ENCODE data around the gene DCDC2.
"Not testable (repeated sequence)": the region's sequence is repeated elsewhere in the genome, so short reads cannot be mapped to it uniquely, and the experiment has no call there.

DCDC2 gene

DNA sequence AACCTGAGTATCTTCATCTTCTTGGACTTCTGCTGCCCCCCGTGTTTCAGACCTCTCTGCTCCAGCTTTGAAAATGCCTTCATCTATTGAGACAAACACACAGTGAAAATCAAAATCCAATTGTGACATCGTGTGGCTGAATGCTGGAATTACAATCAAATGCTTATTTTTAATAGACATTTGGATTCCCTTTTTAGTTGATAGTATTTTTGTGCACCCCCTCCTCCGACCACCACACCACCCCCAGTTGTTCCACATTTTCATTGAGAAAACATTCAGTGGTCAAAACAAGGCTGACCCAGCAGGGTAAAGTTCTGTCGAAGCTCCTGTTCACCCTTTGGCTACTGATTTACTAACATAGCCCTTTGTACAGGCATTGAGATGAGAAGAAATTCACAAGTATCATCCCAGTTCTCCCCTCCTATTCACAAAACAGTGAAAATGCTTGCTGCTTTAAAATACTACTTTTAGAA is 152.8 kb downstream of the DCDC2 start:
- DNase-seq, result peak; percentile 84

DNA sequence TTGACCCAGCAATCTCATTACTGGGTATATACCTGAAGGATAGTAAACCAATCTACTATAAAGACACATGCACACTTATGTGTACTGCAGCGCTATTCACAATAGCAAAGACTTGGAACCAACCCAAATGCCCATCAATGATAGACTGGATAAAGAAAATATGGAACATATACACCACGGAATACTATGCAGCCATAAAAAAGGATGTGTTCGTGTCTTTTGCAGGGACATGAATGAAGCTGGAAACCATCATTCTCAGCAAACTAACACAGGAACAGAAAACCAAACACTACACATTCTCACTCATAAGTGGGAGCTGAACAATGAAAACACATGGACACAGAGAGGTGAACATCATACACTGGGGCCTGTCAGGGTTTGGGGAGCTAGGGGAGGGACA is 153.7 kb downstream of the DCDC2 start:
- DNase-seq, result not testable (repeated sequence)

DNA sequence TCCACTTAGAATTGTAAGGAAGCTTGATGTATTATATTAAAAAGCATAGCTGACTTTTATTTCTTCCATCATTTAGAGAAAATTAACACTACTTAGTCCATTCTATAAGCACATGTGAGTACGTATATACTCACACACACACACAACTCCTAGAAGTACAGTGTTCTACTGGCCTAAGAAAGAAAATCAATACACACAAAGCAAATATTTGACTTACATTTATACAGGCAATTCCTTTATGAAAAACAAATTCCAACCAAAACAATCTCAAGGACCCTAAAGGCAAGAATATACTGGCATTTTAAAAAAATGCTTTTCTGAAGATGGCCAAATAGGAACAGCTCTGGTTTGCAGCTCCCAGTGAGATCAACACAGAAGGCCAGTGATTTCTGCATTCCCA is 160.0 kb downstream of the DCDC2 start:
- DNase-seq, result no peak

DNA sequence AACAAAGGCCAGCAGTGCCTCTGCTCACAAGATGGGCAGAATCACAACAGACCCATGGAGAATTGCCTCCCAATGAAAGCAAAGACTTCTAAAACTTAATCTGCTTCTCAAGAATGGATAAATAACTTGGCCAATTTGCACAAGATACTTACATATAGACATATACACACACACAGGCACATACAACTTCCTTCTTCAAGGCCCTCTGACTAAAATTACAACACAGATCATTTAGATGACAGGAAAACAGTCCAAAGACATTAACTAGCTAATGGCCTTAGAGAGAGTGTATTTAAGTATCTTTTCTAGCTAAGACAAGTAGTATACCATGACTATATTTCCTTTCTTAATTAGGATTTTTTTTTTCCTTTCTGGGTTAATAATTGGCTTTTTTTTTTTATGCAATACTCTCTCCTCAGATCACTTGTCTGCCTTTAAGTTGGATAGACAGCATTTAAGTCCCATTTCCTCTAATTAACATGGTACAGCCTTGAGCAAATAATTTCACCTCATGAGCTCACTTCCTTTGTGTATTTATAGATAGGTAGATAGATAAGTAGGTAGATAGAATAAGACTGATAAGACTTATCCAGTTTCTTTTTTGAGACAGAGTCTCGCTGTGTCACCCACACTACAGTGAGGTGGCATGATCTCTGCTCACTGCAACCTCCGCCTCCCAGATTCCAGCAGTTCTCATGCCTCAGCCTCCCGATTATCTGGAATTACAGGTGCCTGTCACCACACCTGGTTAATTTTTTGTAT is 161.8 kb downstream of the DCDC2 start:
- no peak for DNase-seq

DNA sequence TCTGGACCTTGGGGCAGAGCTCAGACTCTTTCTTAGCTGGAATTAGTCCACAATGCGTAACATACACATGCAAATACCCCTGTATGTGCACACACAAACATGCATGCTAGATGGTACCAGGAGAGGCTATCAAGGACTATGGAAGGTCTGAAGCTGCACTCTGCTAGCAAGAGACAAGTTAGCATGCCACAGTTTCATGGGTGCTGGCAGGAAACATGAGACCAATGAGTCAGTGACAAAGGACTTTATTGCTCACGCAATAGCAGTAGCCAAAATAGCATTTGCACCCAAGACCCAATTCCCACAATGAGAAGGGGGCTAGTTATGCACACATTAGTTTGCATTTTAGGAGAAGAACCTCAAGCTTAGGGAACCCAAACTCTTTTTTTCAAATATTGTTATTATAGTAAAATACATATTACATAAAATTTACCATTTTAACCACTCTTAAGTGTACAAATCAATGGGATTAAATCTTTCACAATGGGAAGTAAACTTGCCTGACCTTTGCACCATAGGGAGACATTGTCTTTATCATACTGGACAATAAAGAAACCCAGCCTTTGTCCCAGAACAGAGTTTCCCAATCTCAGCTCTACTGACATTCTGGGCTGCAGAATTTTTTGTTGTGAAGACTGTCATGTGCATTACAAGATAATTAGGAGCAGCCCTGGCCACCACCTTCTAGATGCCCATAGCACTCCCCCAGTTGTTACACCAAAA is 162.7 kb downstream of the DCDC2 start:
- DNase-seq, result no peak

DNA sequence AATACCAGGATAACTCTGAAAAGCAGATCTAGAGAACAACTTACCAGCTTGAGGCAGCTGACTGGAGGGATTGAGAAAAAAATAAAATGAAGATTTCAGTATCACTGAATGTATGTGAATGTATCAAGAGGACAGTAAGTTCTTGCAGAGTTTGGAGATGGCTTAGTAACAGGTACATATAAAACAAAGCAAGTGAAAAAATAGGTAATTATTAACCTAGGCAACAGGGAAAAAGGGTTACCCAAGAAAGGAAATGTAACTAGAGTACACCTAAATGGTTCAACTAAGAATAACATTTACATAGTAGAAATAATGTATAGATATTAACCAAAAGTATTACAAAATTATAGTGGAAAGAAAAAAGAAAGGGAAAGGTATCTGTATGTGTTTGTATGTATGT is 164.5 kb downstream of the DCDC2 start:
- no peak for DNase-seq

DNA sequence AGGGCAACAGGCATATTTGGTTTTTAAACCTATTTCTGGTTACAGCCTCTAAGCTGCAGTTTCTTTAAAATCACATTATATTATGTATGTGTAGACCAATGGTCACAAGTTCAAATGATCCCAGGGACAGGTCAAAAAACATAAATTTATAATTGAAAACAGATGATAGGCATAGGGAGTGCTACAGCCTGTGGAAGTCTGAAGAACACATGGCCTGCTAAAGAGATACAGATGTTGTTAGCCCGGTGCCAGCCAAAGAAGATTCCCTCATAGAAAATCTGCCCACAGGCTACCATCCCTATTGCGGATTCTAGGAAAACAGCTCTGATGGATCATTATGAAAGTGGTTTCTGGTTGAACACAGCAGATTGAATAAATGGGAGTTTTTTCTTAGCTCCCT is 166.5 kb downstream of the DCDC2 start:
- DNase-seq, result no peak

DNA sequence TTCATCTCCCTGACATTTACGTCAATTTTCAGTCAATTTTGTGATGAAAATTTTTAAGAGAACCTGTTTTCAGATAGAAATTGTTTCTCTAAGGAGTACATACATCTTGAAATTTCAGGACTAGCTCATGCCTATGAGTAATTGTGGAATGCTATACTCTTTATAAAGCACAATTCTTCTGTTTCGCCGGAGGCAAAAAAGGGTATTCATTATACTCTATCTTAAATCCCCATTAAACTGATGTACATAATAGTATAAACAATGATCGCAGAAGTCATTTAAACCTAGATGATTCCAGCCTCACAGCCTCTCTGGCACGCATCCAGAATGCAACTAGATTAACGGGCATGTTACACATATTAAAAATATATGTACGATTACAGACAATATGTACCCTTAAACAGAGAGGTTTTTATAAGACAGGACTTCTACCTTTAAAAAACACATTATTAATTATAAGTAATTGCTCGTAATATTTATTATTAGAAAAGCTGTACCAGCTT is 169.2 kb downstream of the DCDC2 start:
- peak; percentile 14 for DNase-seq

DNA sequence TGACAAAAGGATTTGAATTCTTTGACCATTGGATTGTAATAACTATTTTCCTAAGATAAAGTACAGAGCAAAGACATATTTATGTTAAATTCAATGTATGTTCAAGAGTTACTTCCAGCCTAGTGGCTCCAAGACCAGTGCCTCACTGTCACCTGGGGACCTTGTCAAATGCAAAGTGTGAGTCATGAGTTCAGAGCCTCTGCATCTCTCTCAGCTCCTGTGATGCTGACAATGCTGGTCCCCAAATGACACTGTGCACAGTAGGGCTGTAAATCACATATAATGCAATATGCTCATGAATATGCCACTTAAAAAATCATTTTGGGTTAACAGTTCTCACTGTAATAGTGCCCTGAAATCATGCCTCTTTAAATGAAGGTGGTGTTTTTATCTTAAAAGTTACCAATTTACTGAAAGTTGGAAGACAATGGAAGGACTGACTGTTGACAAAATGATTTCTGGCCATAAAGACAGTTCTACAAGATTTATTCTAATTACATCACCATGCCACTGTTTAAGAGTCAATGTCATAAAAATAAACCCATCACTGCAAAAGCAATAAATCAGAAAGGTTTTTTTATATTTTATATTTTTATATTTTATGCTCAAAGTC is 169.8 kb downstream of the DCDC2 start:
- no peak for DNase-seq

DNA sequence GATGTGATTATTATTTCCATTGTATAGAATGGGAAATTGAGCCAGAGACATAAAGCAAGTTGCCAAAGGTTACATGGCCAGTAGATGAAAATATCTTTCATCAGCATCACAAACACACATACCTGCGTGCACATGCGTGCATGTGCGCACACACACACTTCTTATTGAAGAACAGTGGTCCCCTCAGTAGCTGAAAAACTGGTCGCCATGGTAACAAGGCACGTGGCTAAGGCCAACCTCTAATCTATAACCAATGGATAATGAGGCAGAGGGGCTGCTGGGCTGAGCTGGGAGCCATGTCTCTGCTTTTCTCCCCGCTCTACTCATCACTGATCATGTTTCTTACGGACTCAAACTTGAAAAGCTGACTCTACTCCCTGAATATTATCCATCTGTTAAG is 171.5 kb downstream of the DCDC2 start:
- DNase-seq, result no peak

DNA sequence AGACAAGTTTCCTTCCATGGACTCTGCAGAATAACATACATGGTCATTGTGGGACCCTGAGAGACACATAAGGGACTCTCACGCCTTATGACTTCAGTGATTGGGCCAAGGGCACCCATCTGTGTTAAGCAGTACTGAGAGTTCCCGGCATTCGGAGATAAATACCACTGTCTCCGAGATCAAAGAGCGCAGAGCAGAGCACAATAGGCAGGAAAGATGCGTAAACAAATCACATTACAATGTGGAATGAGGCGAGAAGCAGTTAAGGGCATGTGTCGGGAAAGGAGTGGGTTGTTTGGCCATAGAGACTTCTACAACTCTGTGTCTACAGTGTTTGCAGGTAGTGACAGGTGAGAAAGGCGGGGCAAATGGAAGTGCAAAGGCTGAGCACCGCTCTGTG is 174.3 kb downstream of the DCDC2 start:
- no peak for DNase-seq

DNA sequence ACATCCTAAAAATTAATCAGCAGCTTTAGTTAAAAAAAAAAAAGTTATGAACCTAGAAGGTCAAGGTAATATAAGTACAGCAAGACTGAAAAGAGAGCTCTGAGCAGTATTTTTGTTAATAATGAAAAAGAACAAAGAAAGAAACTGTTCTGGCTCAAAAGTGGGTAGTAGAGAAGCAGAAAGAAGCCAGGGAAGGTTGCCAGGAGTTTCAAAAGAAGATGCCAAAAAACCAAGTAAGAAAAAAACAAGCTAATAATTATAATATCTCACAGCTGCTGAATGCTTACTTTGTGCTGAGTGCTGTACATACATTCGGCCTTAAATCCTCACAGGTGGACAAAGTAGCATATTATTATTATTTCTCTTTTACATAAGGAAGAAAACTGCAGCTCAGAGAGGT is 200.0 kb downstream of the DCDC2 start:
- no peak for DNase-seq

DNA sequence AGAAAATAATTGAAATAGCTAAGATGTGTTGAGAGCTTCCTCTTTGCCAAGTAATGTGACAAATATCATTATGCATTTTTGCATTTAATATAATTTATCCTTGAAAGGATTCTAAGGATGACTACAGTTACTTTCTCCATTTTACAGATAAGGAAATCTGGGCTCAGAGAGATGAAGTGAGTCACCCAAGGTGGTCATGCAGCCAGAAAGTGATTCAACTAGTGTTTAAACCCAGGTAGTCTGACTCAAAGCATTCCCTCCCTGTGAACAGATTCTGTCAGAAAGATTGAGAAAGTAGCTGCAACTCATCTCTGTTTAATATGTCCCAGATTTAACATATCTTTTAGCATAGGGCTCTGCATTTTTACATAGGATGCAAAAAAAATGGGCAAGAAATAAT is 203.7 kb downstream of the DCDC2 start:
- no peak for DNase-seq

DNA sequence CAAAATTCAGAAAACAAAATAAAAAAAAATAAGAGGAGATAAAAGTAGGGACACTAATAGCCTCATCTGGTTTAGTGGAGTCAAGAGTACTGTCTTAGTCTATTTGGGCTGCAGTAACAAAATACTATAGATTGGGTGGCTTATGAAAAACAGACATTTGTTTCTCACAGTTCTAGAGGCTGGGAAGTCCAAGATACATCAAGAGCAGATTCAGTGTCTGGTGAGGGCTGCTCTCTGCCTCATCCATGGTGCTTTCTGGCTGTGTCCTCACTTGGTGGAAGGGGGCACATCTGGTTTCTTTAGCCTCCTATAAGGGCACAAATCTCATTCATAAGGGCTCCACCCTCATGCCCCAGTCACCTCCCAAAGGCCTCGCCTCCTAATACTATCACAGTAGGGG is 205.8 kb downstream of the DCDC2 start:
- DNase-seq, result no peak

DNA sequence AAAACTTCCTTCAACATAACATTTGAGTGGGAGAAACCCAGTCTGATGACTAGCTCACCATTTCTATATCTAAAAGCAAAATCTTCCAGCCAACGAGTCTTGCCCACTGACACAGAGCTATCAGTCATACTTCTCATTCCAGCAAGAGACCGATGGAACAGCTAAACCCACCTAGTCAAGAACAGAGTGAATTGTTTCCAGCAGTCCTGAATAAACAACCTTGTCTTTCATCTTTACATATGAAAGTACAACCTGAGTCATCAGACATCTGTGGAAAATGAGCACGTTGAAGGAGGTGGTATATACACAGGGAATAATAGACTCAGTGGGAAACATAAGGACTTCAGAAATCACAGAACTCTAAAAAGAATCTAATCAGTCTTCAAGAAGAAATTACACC is 208.0 kb downstream of the DCDC2 start:
- no peak for DNase-seq

DNA sequence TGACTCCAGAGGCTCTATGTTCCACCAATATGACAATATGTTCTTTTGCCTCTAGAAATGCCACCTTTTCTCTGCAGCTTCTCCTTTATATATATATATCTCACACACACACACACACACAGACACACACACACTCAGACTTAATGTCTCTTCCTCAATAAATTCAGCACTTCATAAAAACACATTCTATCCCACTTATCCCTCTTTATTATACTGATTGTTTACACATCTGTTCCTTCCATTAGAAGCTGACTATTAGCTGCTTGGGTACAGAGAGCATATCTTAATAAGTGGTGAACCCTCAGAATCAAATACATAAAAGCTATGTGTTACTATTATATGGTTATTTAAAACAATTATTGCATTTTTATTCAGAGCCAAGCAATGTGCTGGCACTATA is 208.6 kb downstream of the DCDC2 start:
- DNase-seq, result no peak

DNA sequence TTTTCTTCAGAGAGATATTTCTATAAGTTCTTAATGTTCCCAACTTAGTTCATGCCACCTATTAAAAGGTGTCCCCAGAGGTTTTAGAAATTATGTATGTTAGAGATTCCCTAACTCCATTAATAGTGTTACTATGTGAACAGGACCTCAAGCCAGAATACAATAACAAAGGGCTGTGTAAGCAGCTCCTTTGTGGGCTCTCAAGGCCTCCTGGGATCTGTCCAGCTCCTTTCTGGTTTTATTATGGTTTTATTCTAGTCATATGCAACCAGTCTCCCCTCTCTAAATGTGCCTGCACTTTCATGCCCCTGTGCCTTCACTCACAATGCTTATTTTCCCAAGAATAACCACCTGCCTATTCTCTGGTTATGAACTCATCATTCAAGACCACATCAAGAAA is 209.2 kb downstream of the DCDC2 start:
- no peak for DNase-seq

DNA sequence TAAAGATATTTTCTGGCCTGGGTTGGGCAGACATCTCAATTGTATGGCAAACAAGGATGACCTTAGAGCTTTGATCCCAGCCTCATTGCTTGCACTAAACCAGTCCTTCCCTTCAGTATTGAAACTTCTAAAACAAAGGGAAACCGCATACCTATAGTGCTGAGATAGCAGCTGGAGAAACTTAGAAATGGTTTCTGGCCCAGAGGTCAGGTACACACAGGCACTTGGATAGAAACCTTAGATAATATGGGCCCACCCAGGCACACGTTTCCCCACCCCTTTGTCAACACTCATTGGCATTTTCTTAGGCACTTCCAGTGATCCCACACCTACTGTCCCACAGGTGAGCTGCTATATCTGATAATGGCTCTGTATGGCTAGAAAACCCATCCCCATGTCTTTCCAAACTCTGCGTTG is 209.7 kb downstream of the DCDC2 start:
- DNase-seq, result no peak

DNA sequence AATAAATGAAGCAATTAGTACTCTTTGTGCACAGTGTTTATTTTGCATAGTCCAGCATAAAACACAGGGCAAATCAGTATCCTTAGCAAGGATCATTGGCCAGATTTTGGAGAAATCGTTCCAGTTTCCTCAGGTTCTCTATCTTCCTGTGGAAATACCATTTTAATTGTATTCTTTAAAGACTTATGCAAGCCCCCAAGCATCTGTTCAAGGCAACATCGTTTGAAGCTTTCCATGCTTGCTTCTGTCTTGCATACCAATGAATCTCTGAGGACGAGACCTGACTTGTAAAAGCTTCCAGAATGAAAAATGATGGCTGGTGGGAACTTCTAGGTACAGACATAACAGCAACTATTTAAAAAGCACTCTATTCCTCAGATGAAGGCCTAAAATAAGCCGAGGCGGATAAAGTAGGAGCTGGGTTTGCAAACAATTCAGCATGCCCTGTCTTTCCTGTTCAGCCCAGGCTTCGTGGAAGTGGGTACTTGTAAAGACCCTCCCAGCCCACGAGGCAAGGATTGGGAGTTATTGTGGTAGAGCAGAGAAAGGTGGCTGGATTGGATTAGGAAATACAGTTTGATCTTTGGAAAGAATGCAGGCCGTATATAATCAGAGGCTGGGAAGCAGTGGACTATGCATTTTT is 210.2 kb downstream of the DCDC2 start:
- no peak for DNase-seq

DNA sequence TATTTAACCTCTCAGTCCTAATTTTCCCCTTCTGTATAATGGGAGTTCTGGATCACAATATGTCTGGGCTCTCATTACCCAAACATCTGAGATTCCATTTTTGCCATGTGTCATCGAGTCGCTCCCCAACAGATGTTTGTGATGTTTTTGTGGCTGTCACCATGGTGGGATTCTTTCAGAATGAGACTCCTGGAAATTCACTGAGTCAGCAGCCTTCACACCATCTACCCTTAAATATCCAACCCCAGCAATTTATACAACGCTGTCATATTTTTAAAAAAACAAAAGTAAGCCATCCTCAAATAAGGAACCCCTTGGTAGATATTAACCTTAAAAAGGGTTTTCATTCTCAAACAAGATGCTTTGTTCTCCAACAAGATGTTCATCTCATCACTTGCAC is 211.0 kb downstream of the DCDC2 start:
- no peak for DNase-seq

DNA sequence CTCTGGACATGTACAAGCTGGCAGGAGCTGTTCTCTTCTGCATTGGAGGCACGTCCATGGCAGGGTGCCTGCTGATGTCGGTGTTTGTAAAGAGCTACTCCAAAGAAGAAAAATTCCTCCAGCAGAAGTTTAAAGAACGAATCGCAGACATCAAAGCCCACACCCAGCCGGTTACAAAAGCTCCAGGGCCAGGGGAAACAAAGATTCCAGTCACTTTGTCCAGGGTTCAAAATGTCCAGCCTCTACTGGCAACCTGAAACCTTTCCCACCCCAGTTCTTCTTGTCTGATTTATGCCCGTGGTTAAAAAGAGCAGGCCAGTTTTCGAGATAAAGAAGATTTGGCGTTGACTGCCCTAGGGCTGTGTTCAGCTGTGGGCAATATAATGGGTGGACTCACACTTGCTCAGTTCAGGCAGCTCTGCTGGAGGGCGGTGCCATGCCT is 212.1 kb downstream of the DCDC2 start:
- DNase-seq, result no peak

DNA sequence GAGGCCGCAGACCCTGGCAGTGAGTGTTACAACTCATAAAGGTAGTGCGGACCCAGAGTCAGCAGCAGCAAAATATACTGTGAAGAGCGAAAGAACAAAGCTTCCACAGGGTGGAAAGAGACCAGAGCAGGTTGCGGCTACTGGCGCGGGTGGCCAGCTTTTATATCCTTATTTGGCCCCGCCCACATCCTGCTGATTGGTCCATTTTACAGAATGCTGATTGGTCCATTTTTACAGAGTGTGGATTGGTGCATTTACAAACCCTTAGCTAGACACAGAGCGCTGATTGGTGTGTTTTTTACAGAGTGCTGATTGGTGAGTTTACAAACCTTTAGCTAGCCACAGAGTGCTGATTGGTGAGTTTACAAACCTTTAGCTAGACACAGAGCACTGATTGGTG is 215.1 kb downstream of the DCDC2 start:
- DNase-seq, result not testable (repeated sequence)

DNA sequence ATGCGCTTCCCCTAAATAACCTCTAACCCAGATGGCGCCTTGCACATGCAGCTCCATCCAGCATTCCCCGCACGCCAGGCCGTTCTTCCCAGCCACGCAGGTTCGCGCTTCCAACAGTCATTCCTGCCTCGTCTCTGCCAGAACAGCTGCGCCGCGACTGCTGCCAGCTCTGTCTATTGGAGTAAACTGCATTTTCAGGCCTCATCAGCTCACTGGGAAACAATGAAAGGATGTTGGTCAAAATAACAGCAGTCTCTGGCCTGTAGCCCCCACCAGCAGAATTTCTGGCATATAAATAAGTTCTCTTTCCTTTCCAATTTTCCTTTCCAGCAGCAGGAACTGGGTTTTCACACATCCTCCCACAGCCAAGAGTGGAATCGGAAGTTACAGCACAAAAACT is 217.3 kb downstream of the DCDC2 start:
- no peak for DNase-seq
